ENCODE measurements around the gene NEUROD2.

DNA sequence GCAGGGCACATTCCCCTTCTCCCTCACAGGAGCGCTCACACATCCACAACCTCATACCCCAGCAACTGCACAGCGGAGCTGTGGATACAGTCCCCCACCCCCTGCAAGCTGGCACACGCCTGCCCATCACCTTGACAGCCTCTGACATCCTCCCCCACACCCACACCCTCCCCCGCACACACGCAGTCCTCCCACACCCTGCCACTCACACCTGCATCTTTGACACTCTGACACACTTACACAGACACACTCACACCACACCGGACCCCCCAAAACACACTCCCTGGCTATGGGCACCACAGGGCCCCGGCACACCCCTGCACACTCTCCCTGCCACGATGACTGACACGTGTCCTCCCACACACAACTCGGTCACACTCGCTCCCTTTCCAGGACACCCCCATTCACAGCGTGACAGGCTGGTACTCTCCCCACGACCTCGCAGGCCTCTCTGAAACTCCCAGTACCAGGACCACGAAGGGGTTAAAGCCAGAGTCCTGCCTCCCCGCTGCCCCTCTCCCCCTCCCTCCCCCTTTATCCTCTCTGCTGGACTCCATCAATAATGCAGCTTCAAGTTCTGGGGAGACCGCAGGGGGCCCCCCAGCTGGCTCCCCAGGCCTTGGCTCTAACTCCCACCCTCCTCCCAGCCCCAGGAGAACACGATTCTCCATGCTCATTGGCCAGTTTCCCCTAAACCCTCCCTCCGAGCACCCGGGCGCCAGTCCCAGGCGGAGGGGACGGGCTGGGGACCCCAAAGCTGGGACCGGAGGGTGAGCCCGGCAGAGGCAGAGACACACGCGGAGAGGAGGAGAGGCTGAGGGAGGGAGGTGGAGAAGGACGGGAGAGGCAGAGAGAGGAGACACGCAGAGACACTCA is 18.7 kb upstream of the NEUROD2 start, which contains the start of gene PPP1R1B:
- TF ChIP-seq, protein P1, sequence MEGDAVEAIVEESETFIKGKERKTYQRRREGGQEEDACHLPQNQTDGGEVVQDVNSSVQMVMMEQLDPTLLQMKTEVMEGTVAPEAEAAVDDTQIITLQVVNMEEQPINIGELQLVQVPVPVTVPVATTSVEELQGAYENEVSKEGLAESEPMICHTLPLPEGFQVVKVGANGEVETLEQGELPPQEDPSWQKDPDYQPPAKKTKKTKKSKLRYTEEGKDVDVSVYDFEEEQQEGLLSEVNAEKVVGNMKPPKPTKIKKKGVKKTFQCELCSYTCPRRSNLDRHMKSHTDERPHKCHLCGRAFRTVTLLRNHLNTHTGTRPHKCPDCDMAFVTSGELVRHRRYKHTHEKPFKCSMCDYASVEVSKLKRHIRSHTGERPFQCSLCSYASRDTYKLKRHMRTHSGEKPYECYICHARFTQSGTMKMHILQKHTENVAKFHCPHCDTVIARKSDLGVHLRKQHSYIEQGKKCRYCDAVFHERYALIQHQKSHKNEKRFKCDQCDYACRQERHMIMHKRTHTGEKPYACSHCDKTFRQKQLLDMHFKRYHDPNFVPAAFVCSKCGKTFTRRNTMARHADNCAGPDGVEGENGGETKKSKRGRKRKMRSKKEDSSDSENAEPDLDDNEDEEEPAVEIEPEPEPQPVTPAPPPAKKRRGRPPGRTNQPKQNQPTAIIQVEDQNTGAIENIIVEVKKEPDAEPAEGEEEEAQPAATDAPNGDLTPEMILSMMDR (IDR thresholded peaks at IDR 0.05) = no peak
- TF ChIP-seq POLR2A (IDR thresholded peaks at IDR 0.05) = no peak
